Left ventricle myocardium inferior (tissue), 1 donor: Measurements from ENCODE around the gene ASB1. TPM values are rescaled to one million over a fixed set of nuclear protein-coding genes. Genes with fewer than 3 reads are reported as not detected.

Experiments
- DNase-seq: peaks from one replicate; pipeline ENCODE4 v3.0.0-alpha.2; 2020
- H3K27ac ChIP-seq: fragments of 200-600 bp; replicated peaks from 2 replicates; pipeline ENCODE4 v1.8.0; 2021
- H3K27me3 ChIP-seq: fragments of 200-600 bp; 2 replicates; pipeline ENCODE4 v1.8.0; 2021; ENCODE audit warnings: low read depth
- H3K36me3 ChIP-seq: fragments of 200-600 bp; 2 replicates; pipeline ENCODE4 v1.8.0; 2021
- H3K4me1 ChIP-seq: fragments of 200-600 bp; 2 replicates; pipeline ENCODE4 v1.8.0; 2021
- H3K4me3 ChIP-seq: fragments of 200-600 bp; 2 replicates; pipeline ENCODE4 v1.8.0; 2021; ENCODE audit warnings: mild to moderate bottlenecking, moderate library complexity
- H3K9me3 ChIP-seq: fragments of 200-600 bp; replicated peaks from 2 replicates; pipeline ENCODE4 v1.8.0; 2021
- intact Hi-C: fragments of 100-400 bp; cut with micrococcal nuclease; formaldehyde crosslinking; loops from one replicate; pipeline ENCODE4 v1.11.0; 2022
- total RNA-seq: library from RNA; stranded (reverse); fragmentation: NEBNext Ultra II Directional; extraction: Animal tissue kit (Norgen Biotek cat#: 25700); gene quantifications from one replicate; pipeline ENCODE4 v1.2.1, GENCODE V29; 2021
- TF ChIP-seq, protein P1 (sequence below): fragments of 200-600 bp; IDR thresholded peaks from 2 replicates; pipeline ENCODE4 v1.8.0; 2021; ENCODE audit warnings: antibody characterized with exemption, mild to moderate bottlenecking, borderline replicate concordance
- donor health status: DM: no; HTN: yes; CAD: no; lungs with severe emphysema.

ASB1 gene
- total RNA-seq, 1 donor from 2014 or later, result 52.6 TPM

DNA sequence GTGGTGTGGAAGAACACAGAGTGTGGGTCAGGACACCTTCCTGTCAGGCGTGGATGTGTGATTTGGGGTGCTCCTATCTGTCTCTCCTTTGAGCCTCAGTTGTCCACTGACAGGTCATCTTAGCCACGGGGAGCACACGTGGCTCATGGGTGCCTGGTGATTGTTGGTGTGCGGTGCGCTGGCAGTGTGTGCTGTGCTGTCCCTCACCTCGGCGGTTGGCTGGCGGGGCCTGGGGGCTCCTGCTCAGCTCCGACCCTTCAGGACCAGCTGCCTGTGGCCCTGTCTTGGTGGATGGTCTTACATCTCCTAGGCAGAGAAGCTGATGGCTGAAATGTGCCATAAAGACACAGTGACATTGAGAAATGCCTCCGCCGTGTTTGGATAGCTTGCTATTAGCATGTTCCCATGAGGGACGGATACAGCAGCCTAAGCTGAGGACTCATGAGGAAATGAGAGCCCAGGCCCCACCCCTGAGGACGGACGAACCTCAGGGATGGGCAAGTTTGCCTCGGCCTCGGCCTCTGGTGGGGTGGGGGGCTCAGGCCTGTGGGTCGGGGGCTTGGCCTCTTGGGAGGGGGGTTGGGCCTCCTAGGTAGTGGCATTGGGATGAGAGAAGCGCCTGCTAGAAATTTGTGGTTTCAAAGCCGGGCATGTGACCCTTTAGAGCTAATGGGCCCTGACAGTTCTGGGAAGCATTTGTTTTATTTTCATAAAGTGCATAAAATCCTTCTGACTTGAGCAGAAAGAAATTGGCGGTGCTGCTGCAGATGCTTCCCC lies 20.3 kb upstream of the ASB1 start:
- intact Hi-C loops, result no loop called here
- H3K36me3 ChIP-seq, result peaks cover 17% of the 10 kb centered on the region
- no peaks in the 10 kb centered on the region for H3K4me1 ChIP-seq
- H3K4me3 ChIP-seq, result no peak overlapping the region
- H3K27me3 ChIP-seq, result no peaks in the 10 kb centered on the region
- no peak overlapping the region for H3K27ac ChIP-seq
- no peak for DNase-seq
- TF ChIP-seq, protein P1, sequence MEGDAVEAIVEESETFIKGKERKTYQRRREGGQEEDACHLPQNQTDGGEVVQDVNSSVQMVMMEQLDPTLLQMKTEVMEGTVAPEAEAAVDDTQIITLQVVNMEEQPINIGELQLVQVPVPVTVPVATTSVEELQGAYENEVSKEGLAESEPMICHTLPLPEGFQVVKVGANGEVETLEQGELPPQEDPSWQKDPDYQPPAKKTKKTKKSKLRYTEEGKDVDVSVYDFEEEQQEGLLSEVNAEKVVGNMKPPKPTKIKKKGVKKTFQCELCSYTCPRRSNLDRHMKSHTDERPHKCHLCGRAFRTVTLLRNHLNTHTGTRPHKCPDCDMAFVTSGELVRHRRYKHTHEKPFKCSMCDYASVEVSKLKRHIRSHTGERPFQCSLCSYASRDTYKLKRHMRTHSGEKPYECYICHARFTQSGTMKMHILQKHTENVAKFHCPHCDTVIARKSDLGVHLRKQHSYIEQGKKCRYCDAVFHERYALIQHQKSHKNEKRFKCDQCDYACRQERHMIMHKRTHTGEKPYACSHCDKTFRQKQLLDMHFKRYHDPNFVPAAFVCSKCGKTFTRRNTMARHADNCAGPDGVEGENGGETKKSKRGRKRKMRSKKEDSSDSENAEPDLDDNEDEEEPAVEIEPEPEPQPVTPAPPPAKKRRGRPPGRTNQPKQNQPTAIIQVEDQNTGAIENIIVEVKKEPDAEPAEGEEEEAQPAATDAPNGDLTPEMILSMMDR, result no peak
- H3K9me3 ChIP-seq, result no peaks in the 10 kb centered on the region

DNA sequence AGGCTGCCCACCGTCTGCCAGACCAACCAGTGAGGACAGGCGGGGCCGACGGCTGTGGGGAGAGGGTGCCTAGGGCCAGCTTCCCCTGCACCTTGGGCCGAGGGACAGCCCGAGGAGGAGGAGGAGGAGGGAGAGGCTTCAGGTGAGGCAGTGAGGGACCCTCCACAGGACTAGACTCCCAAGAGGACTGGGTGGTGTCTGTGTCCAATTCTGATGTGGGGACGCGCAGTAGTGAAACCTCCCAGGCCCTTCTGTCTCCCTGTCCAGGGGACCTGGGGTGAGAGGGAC lies 19.8 kb upstream of the ASB1 start:
- DNase-seq, result no peak
- Histone ChIP-seq H3K27ac (no peak overlapping the region), H3K9me3 (no peaks in the 10 kb centered on the region), H3K36me3 (peaks cover 12% of the 10 kb centered on the region), H3K27me3 (no peaks in the 10 kb centered on the region), H3K4me3 (no peak overlapping the region), H3K4me1 (no peaks in the 10 kb centered on the region)
- TF ChIP-seq, protein P1, result no peak
- intact Hi-C loops, result no loop called here

DNA sequence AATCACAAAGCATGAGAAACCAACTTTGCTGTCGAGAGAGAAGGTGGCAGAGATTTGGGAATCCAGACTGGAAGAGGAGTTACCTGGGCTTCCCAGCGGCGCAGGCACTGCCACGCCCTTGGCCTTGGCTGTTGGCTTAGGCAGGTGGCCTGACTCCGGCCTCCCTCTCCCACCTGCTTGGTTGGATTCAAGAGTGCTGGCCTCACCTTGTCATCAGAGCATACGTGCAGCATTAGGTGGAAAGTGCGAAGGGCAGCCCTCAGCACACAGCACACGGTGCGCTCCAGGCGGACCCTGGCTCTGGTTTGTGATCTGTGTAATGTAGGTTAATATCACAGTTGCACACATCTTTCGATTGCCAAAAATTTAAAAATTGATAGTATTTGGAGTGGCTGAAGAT lies 19.2 kb upstream of the ASB1 start:
- no peak for DNase-seq
- Histone ChIP-seq H3K4me3 (no peak overlapping the region), H3K4me1 (no peaks in the 10 kb centered on the region), H3K27me3 (no peaks in the 10 kb centered on the region), H3K27ac (no peak overlapping the region), H3K36me3 (peaks cover 10% of the 10 kb centered on the region), H3K9me3 (no peaks in the 10 kb centered on the region)
- intact Hi-C loops, result no loop called here
- TF ChIP-seq, protein P1, result no peak

DNA sequence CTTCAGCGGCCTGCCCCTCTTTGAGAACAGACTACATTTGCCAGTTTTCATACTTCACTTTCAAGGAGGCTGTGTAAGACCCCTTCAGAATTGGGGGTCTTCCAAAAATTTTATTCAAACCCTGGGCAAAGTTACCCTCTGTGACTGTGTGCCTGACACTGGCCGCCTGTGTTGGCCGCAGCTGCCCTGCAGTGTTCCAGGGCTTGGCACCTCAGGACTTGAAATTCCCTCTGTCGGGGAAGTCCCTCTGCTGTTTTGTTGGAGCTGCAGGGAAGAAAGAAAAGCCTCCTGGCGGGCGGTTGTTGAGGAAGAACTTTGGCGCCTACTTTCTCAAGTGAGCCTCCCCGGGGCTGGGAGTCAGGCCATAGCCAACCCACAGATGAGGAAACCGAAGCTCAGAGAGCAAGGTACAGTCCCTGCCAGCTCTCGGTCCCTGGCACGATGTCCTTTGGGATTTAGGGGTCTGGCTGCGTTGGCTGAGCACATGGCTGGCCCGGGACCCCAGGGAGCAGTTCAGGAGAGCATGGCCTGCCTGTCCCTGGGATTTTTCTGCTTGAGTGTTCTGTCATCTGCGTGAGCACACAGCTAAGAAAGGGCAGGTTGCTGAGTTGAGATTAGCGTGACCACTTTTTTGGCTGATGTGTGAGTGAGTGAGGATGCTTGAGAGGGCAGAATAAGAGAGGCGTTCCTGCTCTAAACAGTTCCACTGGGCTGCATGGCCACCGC lies 17.9 kb upstream of the ASB1 start:
- H3K4me3 ChIP-seq, result no peak overlapping the region
- H3K4me1 ChIP-seq, result no peaks in the 10 kb centered on the region
- no peaks in the 10 kb centered on the region for H3K27me3 ChIP-seq
- no peak for DNase-seq
- H3K27ac ChIP-seq, result no peak overlapping the region
- H3K36me3 ChIP-seq, result peaks cover 1% of the 10 kb centered on the region
- H3K9me3 ChIP-seq, result no peaks in the 10 kb centered on the region
- TF ChIP-seq, protein P1, result no peak
- intact Hi-C loops, result no loop called here

DNA sequence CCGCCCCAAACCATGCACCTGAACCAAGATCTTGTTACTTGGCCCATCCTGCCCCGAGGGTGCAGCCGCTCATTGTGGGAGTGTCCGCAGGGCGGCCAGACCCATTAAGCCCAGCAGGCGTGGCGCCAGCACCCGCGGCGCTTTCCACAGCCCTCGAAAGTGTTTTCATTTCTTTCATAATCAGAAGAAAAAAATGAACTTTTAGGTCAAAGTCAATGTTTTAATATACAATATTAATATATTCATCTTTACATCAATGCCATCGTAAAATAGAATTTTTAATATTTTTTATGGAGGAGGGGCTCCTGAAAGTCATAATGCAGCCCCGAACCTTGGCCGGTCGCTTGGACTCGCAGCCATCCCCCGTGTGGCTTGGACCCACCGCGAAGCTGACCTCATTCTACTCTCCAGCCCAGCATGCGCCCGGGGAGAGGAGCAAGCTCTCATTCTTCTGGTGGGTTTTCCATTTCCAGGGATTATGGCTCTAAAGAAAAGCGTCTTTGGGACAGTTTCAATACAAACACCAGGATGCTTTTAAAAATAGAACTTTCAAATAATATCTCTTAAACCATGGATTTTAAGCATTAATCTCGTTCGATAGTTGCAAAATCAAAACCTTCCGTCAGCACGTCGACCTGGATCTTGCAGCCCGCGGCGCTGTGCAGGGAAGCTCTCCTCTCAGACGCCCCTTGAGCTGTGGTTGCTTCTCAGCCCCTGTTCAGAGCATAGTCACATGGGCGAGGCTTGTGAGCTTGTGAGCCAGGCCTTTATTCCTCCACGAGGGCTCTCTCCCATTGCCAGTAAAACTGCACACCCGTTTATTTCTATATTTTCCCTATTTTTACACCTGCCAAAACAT lies 17.2 kb upstream of the ASB1 start:
- no peak overlapping the region for H3K27ac ChIP-seq
- H3K36me3 ChIP-seq, result no peaks in the 10 kb centered on the region
- H3K9me3 ChIP-seq, result no peaks in the 10 kb centered on the region
- no peaks in the 10 kb centered on the region for H3K4me1 ChIP-seq
- intact Hi-C loops, result no loop called here
- TF ChIP-seq, protein P1, result no peak
- no peak overlapping the region for H3K4me3 ChIP-seq
- DNase-seq, result no peak
- H3K27me3 ChIP-seq, result no peaks in the 10 kb centered on the region
